ENCODE results near the gene SMIM45.

Gene SMIM45

GRCh38 chr22:41964112-41964491, 12.2 kb downstream of the SMIM45 start:
- H3K23ac ChIP-seq (ENCODE audit: insufficient read length): no peak overlapping the region
- no peak overlapping the region for H3K4me3 ChIP-seq (ENCODE audit: extremely low read depth in 1 of 4, insufficient read depth in 2 of 4, low read depth in 3 of 4, low read length in 4 of 4)
- WGBS, 2 experiments (ENCODE audit: extremely low coverage in 1 of 2, insufficient coverage in 1 of 2, insufficient read length in 1 of 2, insufficient replicate concordance in 2 of 2, low coverage in 1 of 2, low lambda C conversion rate in 2 of 2, missing lambda C conversion rate in 1 of 2): 70% methylated on average over 5 of the region's 5 CpGs; no CpG with 5 or more reads in 1 of the 2 experiments
- no peak for DNase-seq (ENCODE audit: low read depth in 1 of 2, low spot score in 2 of 2)
- H4K5ac ChIP-seq (ENCODE audit: insufficient read length, low read depth, low read length): no peak overlapping the region
- H4K91ac ChIP-seq (replicated peaks; ENCODE audit: insufficient read length, low read length): no peak overlapping the region
- H4K20me1 ChIP-seq (replicated peaks in 1 of 2; ENCODE audit: control insufficient read depth in 1 of 2, insufficient read depth in 2 of 2, low read length in 2 of 2): no peaks in the 10 kb centered on the region
- no peak overlapping the region for H3K56ac ChIP-seq (replicated peaks; ENCODE audit: insufficient read length, low read depth, low read length)
- H2AK5ac ChIP-seq (ENCODE audit: low read depth, low read length): no peak overlapping the region
- H3K27ac ChIP-seq (ENCODE audit: low read depth, low read length): no peak overlapping the region
- CTCF ChIA-PET (ENCODE audit: partially characterized antibody): interaction anchor here (0.6 to 10.8 kb wide), 11 partner anchors 12 to 153 kb away, joined by 3 to 116 read pairs (median 3); partner anchors contain the start of genes NAGA and NDUFA6
- no peaks in the 10 kb centered on the region for H3K79me2 ChIP-seq (ENCODE audit: control insufficient read depth in 1 of 2, insufficient read depth in 2 of 2, low read length in 2 of 2)
- H4K8ac ChIP-seq (ENCODE audit: extremely low read depth, insufficient read depth, low read length): no peak overlapping the region
- H3K14ac ChIP-seq (ENCODE audit: insufficient read length): no peak overlapping the region
- no peak overlapping the region for H2BK120ac ChIP-seq (replicated peaks; ENCODE audit: low read depth, low read length)
- H3K27me3 ChIP-seq (replicated peaks in 1 of 4; ENCODE audit: control insufficient read depth in 3 of 4, extremely low read depth in 1 of 4, insufficient read depth in 3 of 4, low read length in 3 of 4): no peaks in the 10 kb centered on the region; a peak in 1 of 7 replicates
- H3K9me3 ChIP-seq (ENCODE audit: insufficient read depth in 2 of 2, low read depth in 1 of 2, low read length in 1 of 2): no peaks in the 10 kb centered on the region
- H2BK20ac ChIP-seq (ENCODE audit: low read length): no peak overlapping the region
- H2AFZ ChIP-seq (ENCODE audit: low read length): no peak overlapping the region
- no peaks in the 10 kb centered on the region for H3K36me3 ChIP-seq (ENCODE audit: control insufficient read depth in 2 of 4, insufficient read depth in 4 of 4, low read length in 3 of 4)
- H2BK5ac ChIP-seq (ENCODE audit: low read depth, low read length): no peak overlapping the region
- peak overlapping the region in 1 of 2 experiments; percentile 9; a peak in 1 of 4 replicates for H3K4me2 ChIP-seq (ENCODE audit: insufficient read depth in 1 of 2, low read depth in 2 of 2, low read length in 2 of 2)
- no peak overlapping the region for H3K9ac ChIP-seq (replicated peaks in 1 of 4; ENCODE audit: extremely low read depth in 1 of 4, low read depth in 3 of 4, low read length in 3 of 4)
- no peak overlapping the region for H3K4ac ChIP-seq (replicated peaks; ENCODE audit: insufficient read length, low read depth, low read length)
- H3K23me2 ChIP-seq (ENCODE audit: low read depth, low read length): no peaks in the 10 kb centered on the region
- peaks cover 0 to 8% (median 2%) of the 10 kb centered on the region in 4 experiments; a peak in 4 of 7 replicates for H3K4me1 ChIP-seq (replicated peaks in 1 of 4; ENCODE audit: control insufficient read depth in 3 of 4, insufficient read depth in 4 of 4, low read length in 3 of 4)
- H3K18ac ChIP-seq (ENCODE audit: extremely low read depth, low read length): no peak overlapping the region; the same call in 1 of the 2 replicates
- POLR2A ChIA-PET (ENCODE audit: partially characterized antibody): interaction anchor here (1.0 to 1.7 kb wide), 3 partner anchors 17 to 116 kb away, joined by 3 read pairs; partner anchors contain the start of gene CENPM
- no peak overlapping the region for H2BK15ac ChIP-seq (ENCODE audit: low read length)
- FAIRE-seq: no peak
- no peak overlapping the region for H2BK12ac ChIP-seq (ENCODE audit: low read depth, low read length)
- no peaks in the 10 kb centered on the region for H3K79me1 ChIP-seq (ENCODE audit: low read depth, low read length)
- TF ChIP-seq BRCA1 (IDR thresholded peaks at IDR 0.05; ENCODE audit: low read depth, low read length): no peak
- TF ChIP-seq ZNF274 (IDR thresholded peaks at IDR 0.05; ENCODE audit: borderline replicate concordance, extremely low read depth, low read length): no peak
- no peak for TF ChIP-seq SP1 (IDR thresholded peaks at IDR 0.05; ENCODE audit: low read depth, low read length)

All from H1 (cell line).